ENCODE measurements around the gene GRM5. TPM values are rescaled to one million over a fixed set of nuclear protein-coding genes. Genes with fewer than 3 reads are reported as not detected.

GRM5 gene
- total RNA-seq, 4 donors from 2014 or later = 0.16 to 0.44 (median 0.19) TPM; not detected in 1

DNA sequence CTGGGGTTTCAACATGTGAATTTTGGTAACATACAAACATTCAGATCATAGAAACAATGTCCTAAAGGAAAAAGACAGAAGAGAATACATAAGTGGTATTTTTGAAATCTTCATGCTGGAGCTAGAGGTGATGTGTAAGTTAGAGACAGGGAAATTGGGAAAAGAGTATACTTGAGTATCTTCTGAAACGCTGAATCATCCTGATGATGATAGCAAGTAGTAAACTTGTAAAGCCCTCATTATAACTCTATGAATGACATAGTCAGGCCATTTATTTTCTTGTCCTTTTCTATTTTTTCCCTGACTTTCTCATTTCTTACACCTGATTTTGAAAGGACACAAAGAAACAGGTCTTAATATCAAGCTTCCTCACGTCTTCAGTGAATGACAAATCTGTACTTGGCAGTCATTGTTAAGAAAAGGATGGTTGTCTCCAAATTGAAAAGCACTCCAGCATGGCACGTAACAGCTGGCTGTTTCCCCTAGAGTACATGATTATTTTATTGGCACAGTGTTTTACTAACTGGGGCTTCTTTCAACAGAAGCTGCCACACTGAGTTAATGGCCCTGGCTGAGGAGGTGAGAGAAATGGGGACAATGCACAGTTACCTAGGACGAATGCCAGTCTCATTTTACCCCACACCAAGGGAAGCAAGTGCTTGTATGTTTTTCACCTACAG is 587.5 kb downstream of the GRM5 start:
- TF ChIP-seq CTCF (IDR thresholded peaks at IDR 0.05; ENCODE audit: low read depth) = no peak

- TF ChIP-seq CTCF (IDR thresholded peaks at IDR 0.05; ENCODE audit: low read depth) = no peak
Observed at GRCh38 chr11:88475991-88476418, 589.8 kb downstream of the GRM5 start.

DNA sequence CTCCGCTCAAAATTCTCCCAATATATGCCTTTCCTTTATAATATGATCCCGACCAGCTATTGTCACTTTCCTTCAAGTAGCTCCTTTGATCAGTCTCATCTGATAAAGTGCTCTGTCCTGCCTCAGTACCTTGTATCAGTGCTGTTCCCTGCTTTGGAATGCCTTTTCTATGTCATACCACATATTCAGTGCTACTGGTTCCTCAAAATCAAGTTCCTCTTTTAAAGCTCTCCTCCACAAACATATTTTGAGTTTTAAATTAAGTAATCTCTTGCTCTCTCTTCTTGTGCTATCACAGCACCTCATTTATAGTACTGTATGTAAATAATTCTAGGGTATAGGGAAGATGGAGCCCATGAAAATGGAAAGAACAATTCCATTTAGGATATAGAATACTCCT is 591.1 kb downstream of the GRM5 start:
- no peak for TF ChIP-seq CTCF (IDR thresholded peaks at IDR 0.05; ENCODE audit: low read depth)

DNA sequence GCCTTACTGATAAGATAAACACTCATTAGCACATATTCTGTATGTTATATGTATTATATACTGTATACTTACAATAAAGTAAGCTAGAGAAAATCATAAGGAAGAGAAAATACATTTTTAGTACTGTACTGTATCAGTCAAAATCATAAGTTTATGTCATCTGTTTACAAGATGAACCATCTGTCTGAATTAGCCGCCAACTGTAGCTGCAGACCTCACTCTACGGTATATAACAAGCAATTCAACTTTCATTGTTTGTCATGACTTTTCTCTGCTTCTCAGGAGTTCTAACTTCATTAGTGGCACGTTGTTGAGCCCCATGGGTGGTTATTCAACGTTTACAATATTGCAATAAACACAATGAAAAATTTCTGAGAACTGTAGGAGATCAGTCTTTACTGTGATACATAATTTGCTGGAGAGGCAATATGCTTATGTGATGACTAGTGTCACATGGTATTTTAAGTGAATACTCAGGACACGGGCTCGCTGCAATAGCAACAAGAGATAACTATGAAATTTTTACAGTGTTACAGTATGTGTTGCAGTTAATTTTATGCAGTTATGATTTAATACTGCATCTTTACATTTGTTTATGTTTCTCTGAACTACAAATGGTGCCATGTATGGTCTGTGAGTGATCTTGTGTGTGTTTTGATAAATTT is 596.1 kb downstream of the GRM5 start:
- TF ChIP-seq CTCF (IDR thresholded peaks at IDR 0.05; ENCODE audit: low read depth) = no peak

- TF ChIP-seq CTCF (IDR thresholded peaks at IDR 0.05; ENCODE audit: low read depth) = no peak
Observed at GRCh38 chr11:88464528-88464927, 601.3 kb downstream of the GRM5 start.

- TF ChIP-seq CTCF (IDR thresholded peaks at IDR 0.05; ENCODE audit: low read depth) = no peak
Observed at GRCh38 chr11:88455974-88456373, 609.8 kb downstream of the GRM5 start.

GRCh38 chr11:88454881-88455280 is 610.9 kb downstream of the GRM5 start:
- no peak for TF ChIP-seq CTCF (IDR thresholded peaks at IDR 0.05; ENCODE audit: low read depth)

Small RNA genes lying within 50 kb of the gene (small RNA-seq; reads per million reads assigned to genes)
- not detected for gene RNU6-16P

Other genes starting within 250 kb of the GRM5 start
- gene TYR, start 111.9 kb upstream of the GRM5 start, total RNA-seq = not detected